Keratinocyte (primary cell): Measurements from ENCODE around the gene REXO1. TPM values are rescaled to one million over a fixed set of nuclear protein-coding genes. Genes with fewer than 3 reads are reported as not detected.

Experiments used
- DNase-seq: peaks from one replicate; pipeline ENCODE4 v3.0.0-alpha.2; 2011; ENCODE audit warnings: low read depth, missing footprints, low spot score
- FAIRE-seq: peaks from 2 replicates; lab custom pipeline; 2011; peaks lifted over from hg19 to GRCh38; lab: Jason Lieb, UNC
- H2AFZ ChIP-seq: 2 replicates; pipeline ENCODE4 v1.6.0; 2012; ENCODE audit warnings: low read length, control low read depth, inconsistent platforms; ENCODE audit not compliant: control insufficient read depth
- H3K27ac ChIP-seq: 2 replicates; pipeline ENCODE4 v1.5.1; 2011; ENCODE audit warnings: low read length; ENCODE audit not compliant: control insufficient read depth, insufficient read depth
- H3K27me3 ChIP-seq: 3 replicates; pipeline ENCODE4 v1.6.0; 2011; ENCODE audit warnings: low read length; ENCODE audit not compliant: control insufficient read depth, insufficient read depth; ENCODE audit errors: extremely low read depth
- H3K36me3 ChIP-seq, 2 experiments: 2 replicates in 1 of 2; 3 replicates in 1 of 2; pipeline ENCODE4 v1.5.1; 2011; ENCODE audit warnings: low read length in 2 of 2, mild to moderate bottlenecking in 1 of 2; ENCODE audit not compliant: control insufficient read depth in 2 of 2, insufficient read depth in 2 of 2; ENCODE audit errors: extremely low read depth in 1 of 2
- H3K4me1 ChIP-seq: 3 replicates; pipeline ENCODE4 v1.5.1; 2011; ENCODE audit warnings: low read length; ENCODE audit not compliant: control insufficient read depth, insufficient read depth; ENCODE audit errors: extremely low read depth
- H3K4me2 ChIP-seq: 3 replicates; pipeline ENCODE4 v1.6.0; 2011; ENCODE audit warnings: low read depth, low read length; ENCODE audit not compliant: control insufficient read depth, insufficient read depth; ENCODE audit errors: extremely low read depth
- H3K4me3 ChIP-seq, 3 experiments: fragments of 200-600 bp in 1 of 3; sonication (generic) in 1 of 3; 2 replicates in 2 of 3; 3 replicates in 1 of 3; pipeline ENCODE4 v1.5.1; 2011 to 2016; ENCODE audit warnings: low read length in 3 of 3, mild to moderate bottlenecking in 3 of 3, control low read depth in 2 of 3, inconsistent platforms in 1 of 3, low read depth in 1 of 3, mixed read lengths in 1 of 3, mixed run types in 1 of 3, moderate library complexity in 1 of 3; ENCODE audit not compliant: control insufficient read depth in 2 of 3, insufficient read depth in 2 of 3; ENCODE audit errors: extremely low read depth in 1 of 3
- H3K79me2 ChIP-seq: 2 replicates; pipeline ENCODE4 v1.6.0; 2012; ENCODE audit warnings: low read length; ENCODE audit not compliant: control insufficient read depth, insufficient read depth
- H3K9ac ChIP-seq: 3 replicates; pipeline ENCODE4 v1.6.0; 2011; ENCODE audit warnings: low read length; ENCODE audit not compliant: control insufficient read depth, insufficient read depth; ENCODE audit errors: extremely low read depth
- H3K9me1 ChIP-seq: 3 replicates; pipeline ENCODE4 v1.6.0; 2011; ENCODE audit warnings: low read length; ENCODE audit not compliant: control insufficient read depth, insufficient read depth; ENCODE audit errors: extremely low read depth
- H3K9me3 ChIP-seq: 2 replicates; pipeline ENCODE4 v1.5.1; 2012; ENCODE audit warnings: low read depth, low read length; ENCODE audit not compliant: control insufficient read depth
- H4K20me1 ChIP-seq: 3 replicates; pipeline ENCODE4 v1.6.0; 2011; ENCODE audit warnings: low read length; ENCODE audit not compliant: control insufficient read depth, insufficient read depth; ENCODE audit errors: extremely low read depth
- CTCF ChIP-seq, 3 experiments: IDR thresholded peaks in 1 of 3; conservative IDR thresholded peaks in 1 of 3; optimal IDR thresholded peaks in 1 of 3; 2 replicates in 2 of 3; 3 replicates in 1 of 3; pipeline versions ENCODE3 to v1.5.1; 2011; ENCODE audit warnings: low read length in 3 of 3, mild to moderate bottlenecking in 3 of 3, moderate library complexity in 2 of 3, control low read depth in 1 of 3, inconsistent platforms in 1 of 3; ENCODE audit not compliant: insufficient read depth in 2 of 3; ENCODE audit errors: extremely low read depth in 1 of 3
- EZH2 ChIP-seq: IDR thresholded peaks from one replicate; pipeline ENCODE4 v1.6.1; 2012; ENCODE audit warnings: inconsistent platforms, mild to moderate bottlenecking, low read length, moderate library complexity
- dilution Hi-C: fragments of 300-500 bp; cut with MboI; formaldehyde crosslinking; loops from one replicate; pipeline ENCODE4 v1.7.0; 2020; ENCODE audit warnings: low sequenced_read_pairs; ENCODE audit not compliant: extremely low pct_ligation_motif_present
- polyA plus RNA-seq, 5 experiments: library from polyadenylated mRNA; depleted of rRNA in 3 of 5; stranded (reverse) in 3 of 5; stranded (forward) in 1 of 5; unstranded in 1 of 5; fragments of >200 nt; gene quantifications; 1 replicate in 1 of 5; 2 replicates in 3 of 5; 3 replicates in 1 of 5; pipeline versions ENCODE4 v1.2.1 to v1.2.3, GENCODE V29; 2011 to 2012; ENCODE audit warnings: missing spikeins in 2 of 5, low read depth in 1 of 5, low replicate concordance in 1 of 5

Gene REXO1
- polyA plus RNA-seq, 1 donor (not counting 4 experiments of a cell fraction or from before 2014, with no cell fraction given): 6.1 TPM

GRCh38 chr19:1846517-1847204 is 1.6 kb downstream of the REXO1 start:
- FAIRE-seq: no peak
- no peak for DNase-seq
- Histone ChIP-seq H4K20me1 (peaks cover 21% of the 10 kb centered on the region), H3K27me3 (no peaks in the 10 kb centered on the region), H3K4me2 (peak overlapping the region; percentile 95), H3K4me1 (peaks cover 52% of the 10 kb centered on the region), H3K9me3 (no peaks in the 10 kb centered on the region), H3K36me3 (peaks cover 8 to 12% of the 10 kb centered on the region in 2 experiments), H3K27ac (peak overlapping the region; percentile 89), H3K79me2 (peaks cover 66% of the 10 kb centered on the region), H3K9ac (peak overlapping the region; percentile 94), H3K9me1 (no peaks in the 10 kb centered on the region), H2AFZ (no peak overlapping the region), H3K4me3 (peak overlapping the region; percentile 81 to 87 (median 85))
- TF ChIP-seq EZH2: no peak
- no peak for TF ChIP-seq CTCF (optimal IDR thresholded peaks at IDR 0.05 in 1 of 3, IDR thresholded peaks at IDR 0.05 in 1 of 3, conservative IDR thresholded peaks at IDR 0.05 in 1 of 3; ENCODE audit: extremely low read depth in 1 of 3, insufficient read depth in 2 of 3, low read length in 3 of 3)
- dilution Hi-C loops: no loop called here

- H3K36me3 ChIP-seq: peaks cover 4 to 12% of the 10 kb centered on the region in 2 experiments
- H3K9ac ChIP-seq: no peak overlapping the region
- peaks cover 73% of the 10 kb centered on the region for H3K79me2 ChIP-seq
- peaks cover 24% of the 10 kb centered on the region for H4K20me1 ChIP-seq
- no peaks in the 10 kb centered on the region for H3K27me3 ChIP-seq
- FAIRE-seq (no peak), DNase-seq (no peak)
- H3K9me1 ChIP-seq: no peaks in the 10 kb centered on the region
- H3K27ac ChIP-seq: no peak overlapping the region
- TF ChIP-seq EZH2 (no peak), CTCF (optimal IDR thresholded peaks at IDR 0.05 in 1 of 3, IDR thresholded peaks at IDR 0.05 in 1 of 3, conservative IDR thresholded peaks at IDR 0.05 in 1 of 3; ENCODE audit: extremely low read depth in 1 of 3, insufficient read depth in 2 of 3, low read length in 3 of 3) (no peak)
- H3K4me2 ChIP-seq: no peak overlapping the region
- no peaks in the 10 kb centered on the region for H3K9me3 ChIP-seq
- peaks cover 62% of the 10 kb centered on the region for H3K4me1 ChIP-seq
- no peak overlapping the region for H3K4me3 ChIP-seq
- no peak overlapping the region for H2AFZ ChIP-seq
- dilution Hi-C loops: no loop called here
These were observed 2.6 kb downstream of the REXO1 start for GRCh38 chr19:1845642-1846041.
